Chondrocyte (in vitro differentiated cells): ENCODE measurements around the gene SAAL1. TPM values are rescaled to one million over a fixed set of nuclear protein-coding genes. Genes with fewer than 3 reads are reported as not detected.

Source experiments
- DNase-seq: peaks from one replicate; pipeline ENCODE4 v3.0.0; 2021; ENCODE audit warnings: mixed read lengths, low spot score
- H3K27ac Mint-ChIP-seq: one replicate; pipeline ENCODE4 v1.8.0; 2021; ENCODE audit warnings: mild to moderate bottlenecking, moderate library complexity, mixed read lengths; ENCODE audit not compliant: unreplicated experiment
- H3K27me3 Mint-ChIP-seq: 2 replicates; pipeline ENCODE4 v1.8.0; 2021; ENCODE audit warnings: low read depth, mixed read lengths
- H3K36me3 Mint-ChIP-seq: 2 replicates; pipeline ENCODE4 v1.8.0; 2021; ENCODE audit warnings: low read depth, mixed read lengths
- H3K4me1 Mint-ChIP-seq: 2 replicates; pipeline ENCODE4 v1.8.0; 2021; ENCODE audit warnings: low read depth, mild to moderate bottlenecking, mixed read lengths
- H3K4me3 Mint-ChIP-seq: one replicate; pipeline ENCODE4 v1.8.0; 2021; ENCODE audit warnings: mild to moderate bottlenecking, moderate library complexity, mixed read lengths; ENCODE audit not compliant: unreplicated experiment
- H3K9me3 Mint-ChIP-seq: 2 replicates; pipeline ENCODE4 v1.8.0; 2021; ENCODE audit warnings: low read depth, mixed read lengths
- CTCF ChIP-seq: fragments of 200-600 bp; sonication (generic); IDR thresholded peaks from 2 replicates; pipeline ENCODE4 v1.5.0; 2021; ENCODE audit warnings: antibody characterized with exemption, mild to moderate bottlenecking, moderate library complexity
- total RNA-seq: library from RNA; stranded (reverse); gene quantifications from 3 replicates; pipeline ENCODE4 v1.2.1, GENCODE V29; 2021

The SAAL1 gene
- total RNA-seq, 1 donor from 2014 or later: 12.1 TPM

GRCh38 chr11:18115360-18116127 is 9.7 kb upstream of the SAAL1 start:
- no peaks in the 10 kb centered on the region for H3K9me3 Mint-ChIP-seq
- no peaks in the 10 kb centered on the region for H3K36me3 Mint-ChIP-seq
- H3K27me3 Mint-ChIP-seq: peaks cover 47% of the 10 kb centered on the region
- no peak overlapping the region for H3K27ac Mint-ChIP-seq
- TF ChIP-seq CTCF: peak; percentile 91
- DNase-seq: no peak
- H3K4me3 Mint-ChIP-seq: no peak overlapping the region
- H3K4me1 Mint-ChIP-seq: no peaks in the 10 kb centered on the region

- Mint-ChIP-seq H3K9me3 (no peaks in the 10 kb centered on the region), H3K27me3 (peaks cover 32% of the 10 kb centered on the region), H3K4me3 (no peak overlapping the region), H3K36me3 (no peaks in the 10 kb centered on the region), H3K27ac (no peak overlapping the region), H3K4me1 (peaks cover 2% of the 10 kb centered on the region)
- DNase-seq: no peak
- TF ChIP-seq CTCF: no peak
These were observed 5.1 kb upstream of the SAAL1 start for GRCh38 chr11:18111005-18111404.

- peaks cover 11% of the 10 kb centered on the region for H3K4me1 Mint-ChIP-seq
These were observed 2.4 kb upstream of the SAAL1 start for GRCh38 chr11:18108254-18108653.

GRCh38 chr11:18106688-18107087 is 806 bp upstream of the SAAL1 start:
- Mint-ChIP-seq H3K4me3 (no peak overlapping the region), H3K27me3 (peaks cover 4% of the 10 kb centered on the region), H3K9me3 (no peaks in the 10 kb centered on the region), H3K36me3 (peaks cover 1% of the 10 kb centered on the region), H3K4me1 (peaks cover 11% of the 10 kb centered on the region), H3K27ac (no peak overlapping the region)
- TF ChIP-seq CTCF: no peak
- no peak for DNase-seq

More at GRCh38 chr11:18108254-18108653, 2.4 kb upstream of the SAAL1 start:
- no peak overlapping the region for H3K4me3 Mint-ChIP-seq
- peaks cover 13% of the 10 kb centered on the region for H3K27me3 Mint-ChIP-seq
- no peaks in the 10 kb centered on the region for H3K36me3 Mint-ChIP-seq
- H3K27ac Mint-ChIP-seq: no peak overlapping the region
- no peaks in the 10 kb centered on the region for H3K9me3 Mint-ChIP-seq
- no peak for DNase-seq
- no peak for TF ChIP-seq CTCF

- H3K4me3 Mint-ChIP-seq: peak overlapping the region; percentile 91
- no peaks in the 10 kb centered on the region for H3K9me3 Mint-ChIP-seq
- peaks cover 11% of the 10 kb centered on the region for H3K4me1 Mint-ChIP-seq
- no peak for DNase-seq
- no peaks in the 10 kb centered on the region for H3K27me3 Mint-ChIP-seq
- peaks cover 7% of the 10 kb centered on the region for H3K36me3 Mint-ChIP-seq
- H3K27ac Mint-ChIP-seq: no peak overlapping the region
- no peak for TF ChIP-seq CTCF
These were observed 638 bp downstream of the SAAL1 start for GRCh38 chr11:18105086-18105801.
